HG03060 (cell line): ENCODE results near the gene WDR36.

Source experiments
- ATAC-seq: cut with Tn5 transposase; IDR thresholded peaks from one replicate; pipeline ENCODE4 v1.9.1; 2021; ENCODE audit warnings: low read depth, moderate number of reproducible peaks; ENCODE audit not compliant: unreplicated experiment

WDR36 gene

GRCh38 chr5:111099058-111099778 lies 7.1 kb downstream of the WDR36 start:
- no peak for ATAC-seq

GRCh38 chr5:111106320-111106948 lies 14.3 kb downstream of the WDR36 start:
- ATAC-seq: no peak

GRCh38 chr5:111107371-111107770 lies 15.2 kb downstream of the WDR36 start:
- no peak for ATAC-seq

GRCh38 chr5:111111956-111112355 lies 19.8 kb downstream of the WDR36 start:
- no peak for ATAC-seq

GRCh38 chr5:111113678-111114077 lies 21.5 kb downstream of the WDR36 start:
- no peak for ATAC-seq

- no peak for ATAC-seq
These were observed 23.1 kb downstream of the WDR36 start for GRCh38 chr5:111115229-111115628.

- ATAC-seq: no peak
These were observed 24.4 kb downstream of the WDR36 start for GRCh38 chr5:111116550-111116949.

- no peak for ATAC-seq
These were observed 25.0 kb downstream of the WDR36 start for GRCh38 chr5:111117136-111117535.

GRCh38 chr5:111119221-111119620 lies 27.1 kb downstream of the WDR36 start:
- ATAC-seq: no peak

- ATAC-seq: no peak
These were observed 27.7 kb downstream of the WDR36 start for GRCh38 chr5:111119856-111120255.

GRCh38 chr5:111120911-111121310 lies 28.8 kb downstream of the WDR36 start:
- no peak for ATAC-seq

- no peak for ATAC-seq
These were observed 29.8 kb downstream of the WDR36 start for GRCh38 chr5:111121926-111122325.

- no peak for ATAC-seq
These were observed 30.2 kb downstream of the WDR36 start for GRCh38 chr5:111122398-111122797.

GRCh38 chr5:111124793-111125192 lies 32.6 kb downstream of the WDR36 start:
- ATAC-seq: no peak

GRCh38 chr5:111126896-111127295 lies 34.7 kb downstream of the WDR36 start:
- no peak for ATAC-seq

- ATAC-seq: no peak
These were observed 35.5 kb downstream of the WDR36 start for GRCh38 chr5:111127453-111128195.

- ATAC-seq: no peak
These were observed 37.8 kb downstream of the WDR36 start for GRCh38 chr5:111129938-111130337.

GRCh38 chr5:111131356-111131755 lies 39.2 kb downstream of the WDR36 start:
- no peak for ATAC-seq

GRCh38 chr5:111132076-111132475 lies 39.9 kb downstream of the WDR36 start:
- no peak for ATAC-seq

- no peak for ATAC-seq
These were observed 40.7 kb downstream of the WDR36 start for GRCh38 chr5:111132731-111133435.

GRCh38 chr5:111133436-111133751 lies 41.2 kb downstream of the WDR36 start:
- no peak for ATAC-seq
